ENCODE measurements around the gene DDX52.

Gene DDX52

DNA sequence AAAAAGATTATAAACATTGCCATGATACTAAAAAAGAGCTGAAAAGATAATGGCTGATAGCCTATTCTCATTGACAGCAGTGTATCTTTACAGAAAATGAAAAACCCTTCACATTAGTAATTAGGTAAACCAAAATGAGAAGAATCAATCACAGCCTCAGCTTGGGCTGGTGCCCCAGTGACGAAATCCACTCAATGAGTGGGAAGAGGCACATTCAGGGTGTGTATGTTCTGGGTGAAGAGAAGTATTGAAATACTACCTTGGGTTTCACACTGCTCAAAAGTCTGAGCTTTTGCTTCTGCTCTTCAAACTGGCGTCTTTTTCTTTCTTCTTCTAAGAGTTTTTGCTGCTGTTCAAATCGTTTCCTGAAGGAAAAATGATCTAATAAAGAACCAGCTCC is 58.2 kb downstream of the DDX52 start:
- DNase-seq (ENCODE audit: low read depth in 1 of 2, low spot score in 1 of 2) = no peak

- DNase-seq (ENCODE audit: low read depth in 1 of 2, low spot score in 1 of 2) = no peak
Observed at GRCh38 chr17:37576281-37576680, 67.0 kb downstream of the DDX52 start.

DNA sequence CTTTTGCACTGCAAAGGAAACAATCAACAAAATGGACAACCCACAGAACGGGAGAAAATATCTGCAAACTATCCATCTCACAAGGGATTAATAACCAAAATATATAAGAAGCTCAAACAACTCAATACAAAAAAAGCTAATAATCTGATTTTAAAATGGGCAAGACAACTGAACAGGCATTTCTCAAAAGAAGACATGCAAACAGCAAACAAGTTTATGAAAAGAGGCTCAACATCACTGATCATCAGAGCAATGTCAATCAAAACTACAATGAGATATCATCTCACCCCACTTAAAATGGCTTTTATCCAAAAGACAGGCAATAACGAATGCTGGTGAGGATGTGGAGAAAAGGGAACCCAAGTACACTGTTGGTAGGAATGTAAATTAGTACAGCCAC is 68.8 kb downstream of the DDX52 start:
- DNase-seq (ENCODE audit: low read depth in 1 of 2, low spot score in 1 of 2) = no peak

- DNase-seq (ENCODE audit: low read depth in 1 of 2, low spot score in 1 of 2) = no peak
Observed at GRCh38 chr17:37571674-37572073, 71.6 kb downstream of the DDX52 start.

GRCh38 chr17:37570527-37571093 is 72.6 kb downstream of the DDX52 start:
- no peak for DNase-seq (ENCODE audit: low read depth in 1 of 2, low spot score in 1 of 2)

GRCh38 chr17:37568350-37569053 is 74.7 kb downstream of the DDX52 start:
- DNase-seq (ENCODE audit: low read depth in 1 of 2, low spot score in 1 of 2) = no peak

GRCh38 chr17:37567538-37567937 is 75.7 kb downstream of the DDX52 start:
- DNase-seq (ENCODE audit: low read depth in 1 of 2, low spot score in 1 of 2) = no peak

DNA sequence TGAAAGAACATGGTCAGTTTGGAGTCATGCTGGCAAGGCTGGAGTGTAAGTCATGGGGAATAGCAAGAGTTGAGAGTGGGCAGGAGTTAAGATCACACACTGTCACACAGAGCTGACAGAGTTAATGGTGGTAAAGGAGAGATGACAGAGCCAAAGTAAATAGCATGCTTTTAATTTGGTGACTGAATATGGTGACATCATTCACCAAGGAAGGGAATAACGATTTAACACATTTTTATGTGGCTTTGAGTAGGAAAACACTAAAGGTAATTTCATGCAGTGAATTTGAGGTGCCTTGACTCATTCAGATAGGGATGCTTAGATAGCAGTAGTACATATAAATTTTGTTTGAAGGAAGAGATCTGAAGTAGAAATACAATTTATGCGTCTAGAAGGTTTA is 76.1 kb downstream of the DDX52 start:
- no peak for DNase-seq (ENCODE audit: low read depth in 1 of 2, low spot score in 1 of 2)

DNA sequence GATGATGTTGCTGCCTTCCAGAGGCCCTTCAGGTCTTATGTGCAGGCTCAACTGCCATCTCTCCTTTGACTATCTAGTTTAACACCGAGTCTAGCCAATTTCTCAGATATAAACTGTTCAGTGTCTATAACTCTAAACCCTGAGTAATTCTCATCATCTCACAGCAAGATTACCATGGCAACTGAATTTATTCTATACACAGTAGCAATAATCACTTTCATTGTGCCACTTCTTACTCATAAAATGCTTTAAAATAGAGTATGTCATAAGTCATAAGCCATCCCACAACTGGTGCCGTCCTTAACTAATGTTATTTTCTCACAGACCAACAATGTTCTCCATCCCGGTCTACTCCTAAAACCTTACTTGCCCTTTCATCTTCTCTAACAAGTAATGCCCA is 79.0 kb downstream of the DDX52 start:
- DNase-seq (ENCODE audit: low read depth in 1 of 2, low spot score in 1 of 2) = no peak

DNA sequence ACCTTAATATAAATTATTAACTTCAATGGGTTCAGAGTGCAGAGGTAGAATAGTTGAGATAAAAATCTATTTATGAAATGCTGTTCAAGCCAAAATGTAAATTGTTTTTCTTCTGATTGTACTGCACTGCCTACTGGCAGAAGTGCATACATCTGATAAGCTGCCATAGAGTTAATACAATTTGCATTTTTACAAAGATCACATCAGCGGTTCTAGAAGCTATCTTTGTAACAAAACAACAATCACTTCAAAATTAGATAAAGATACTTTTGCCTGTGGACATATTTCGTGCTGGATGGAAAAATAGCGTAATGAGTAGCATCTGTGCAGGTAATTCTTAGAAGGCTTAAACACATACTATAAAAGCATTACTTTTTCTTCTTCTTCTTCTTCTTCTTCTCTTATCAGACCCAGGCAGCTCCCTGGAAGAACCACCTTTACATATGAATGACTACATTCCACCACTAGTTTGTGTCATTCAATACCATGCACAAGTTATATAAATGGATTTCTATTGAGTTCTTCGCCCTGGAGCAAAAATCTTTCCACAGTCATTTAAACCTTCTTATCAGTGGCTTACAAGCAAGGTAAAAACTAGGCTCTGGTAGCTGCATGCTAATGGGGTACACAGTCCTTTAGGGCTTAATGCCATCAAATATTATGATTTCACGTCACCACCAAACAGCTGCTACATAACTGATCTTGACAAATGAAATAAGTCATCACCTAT is 81.1 kb downstream of the DDX52 start:
- DNase-seq (ENCODE audit: low read depth in 1 of 2, low spot score in 1 of 2) = no peak
